ENCODE data around the gene SRSF8.
"Not testable (repeated sequence)": the region's sequence is repeated elsewhere in the genome, so short reads cannot be mapped to it uniquely, and the experiment has no call there.

The SRSF8 gene

DNA sequence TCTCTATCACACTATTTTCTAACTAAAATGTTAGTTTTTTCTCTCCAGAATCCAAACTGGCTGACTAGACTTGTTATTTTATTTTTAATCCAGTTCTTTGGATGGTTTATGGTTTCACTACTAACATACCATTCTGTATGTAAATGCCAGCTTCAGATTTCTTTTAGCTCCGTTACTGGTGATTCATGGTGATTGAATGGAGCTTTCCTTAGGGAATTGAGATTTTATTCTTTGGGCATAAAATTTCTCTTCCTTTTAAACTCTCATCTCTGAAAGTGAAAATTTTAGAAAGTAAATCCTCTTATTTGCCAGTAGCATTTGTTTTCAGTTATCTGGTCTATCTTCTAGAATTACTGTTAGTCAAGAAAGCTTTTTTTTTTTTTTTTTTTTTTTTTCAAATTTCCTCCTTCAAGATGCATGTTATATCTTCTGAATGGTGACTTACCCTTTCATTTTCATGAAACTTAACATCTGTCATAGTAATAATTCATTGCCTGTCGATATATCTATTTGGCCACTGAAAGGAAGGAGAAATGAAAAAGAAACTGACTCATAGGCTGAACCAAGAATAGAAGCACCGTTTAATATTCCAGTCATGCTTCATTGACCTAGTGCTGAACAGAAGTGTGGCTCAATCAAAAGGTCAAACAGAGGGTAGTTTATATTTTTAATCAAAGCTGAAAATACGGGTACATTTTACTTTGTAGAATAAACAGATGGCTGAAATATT lies 29.3 kb downstream of the SRSF8 start:
- DNase-seq (ENCODE audit: low read depth), result no peak

DNA sequence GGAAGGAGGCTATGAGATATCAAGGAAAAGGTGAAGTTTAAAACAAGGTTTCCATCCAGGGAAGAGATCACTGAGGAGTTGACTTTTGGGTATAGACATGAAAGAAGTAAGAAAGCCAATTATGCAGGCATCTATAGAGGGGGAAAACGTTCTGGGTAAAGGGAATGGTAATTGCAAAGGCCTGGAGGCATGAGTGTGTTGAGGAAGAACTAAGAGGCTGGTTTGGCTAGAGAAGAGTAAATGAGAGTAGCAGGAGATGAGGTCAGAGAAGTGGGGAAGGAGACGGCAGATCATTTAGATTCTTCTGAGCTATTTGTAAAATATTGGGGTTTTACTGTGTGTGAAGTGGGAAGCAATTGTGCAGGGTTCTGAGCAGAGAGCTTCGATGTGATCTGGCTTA lies 30.5 kb downstream of the SRSF8 start:
- DNase-seq (ENCODE audit: low read depth), result no peak

DNA sequence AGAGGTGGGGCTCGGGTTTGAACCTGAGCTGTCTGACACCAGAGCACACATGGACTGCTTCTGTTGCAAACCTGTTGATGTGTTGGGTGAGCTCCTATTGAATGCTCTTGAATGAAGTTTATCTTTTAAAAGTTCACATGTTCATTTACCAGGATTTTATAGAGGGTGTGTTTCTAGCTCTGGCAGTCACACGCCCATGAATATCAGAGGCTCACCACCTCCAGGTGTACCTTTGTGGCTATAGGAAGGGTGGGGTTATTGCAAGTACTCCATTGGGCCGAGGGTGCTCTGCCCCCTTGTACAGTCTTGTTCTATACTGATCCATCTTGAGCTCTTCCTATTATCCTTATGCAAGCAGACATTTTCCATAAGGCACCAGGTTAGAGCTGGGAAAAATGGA lies 32.1 kb downstream of the SRSF8 start:
- DNase-seq (ENCODE audit: low read depth), result no peak

DNA sequence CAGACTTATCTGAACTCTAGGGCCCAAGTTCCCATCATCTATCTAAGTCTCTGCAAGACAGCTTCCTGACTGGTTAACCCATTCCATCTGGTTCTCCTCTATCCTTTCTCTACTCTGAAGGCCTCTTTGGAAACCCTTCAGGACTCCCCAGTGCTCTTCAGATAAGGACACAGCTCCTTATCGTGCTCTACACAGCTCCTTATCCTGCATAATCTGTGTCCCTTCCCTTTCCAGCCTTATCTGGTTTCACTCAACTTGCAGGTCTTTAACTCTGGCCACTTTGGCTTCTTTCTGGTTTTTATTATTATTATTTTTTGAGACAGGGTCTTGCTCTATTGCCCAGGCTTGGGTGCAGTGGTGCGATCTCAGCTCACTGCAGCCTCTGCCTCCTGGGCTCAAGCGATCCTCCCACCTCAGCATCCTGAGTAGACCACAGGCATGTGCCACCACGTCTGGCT lies 33.5 kb downstream of the SRSF8 start:
- no peak for DNase-seq (ENCODE audit: low read depth)

GRCh38 chr11:95100856-95101507 lies 34.3 kb downstream of the SRSF8 start:
- no peak for DNase-seq (ENCODE audit: low read depth)

- DNase-seq (ENCODE audit: low read depth), result no peak
Measured at GRCh38 chr11:95101935-95102334, 35.2 kb downstream of the SRSF8 start.

DNA sequence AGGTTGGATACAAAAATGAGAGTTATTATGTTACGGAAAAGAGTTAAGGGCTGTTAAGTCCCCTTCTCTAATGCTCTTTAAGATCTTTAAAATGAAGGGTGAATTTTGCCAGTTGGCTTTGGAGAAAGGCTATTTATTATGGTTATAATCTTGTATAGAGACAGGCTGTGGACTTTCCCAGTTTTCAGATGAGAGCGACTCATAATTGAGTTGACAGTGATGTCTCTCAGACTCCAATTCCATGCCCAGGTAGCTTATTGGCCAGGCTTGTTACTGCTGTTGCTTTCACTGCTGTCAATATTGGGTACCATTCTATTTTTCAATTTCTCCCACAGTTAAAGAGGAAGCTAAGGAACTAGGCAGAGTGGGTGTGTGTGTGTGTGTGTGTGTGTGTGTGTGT lies 36.0 kb downstream of the SRSF8 start:
- no peak for DNase-seq (ENCODE audit: low read depth)

DNA sequence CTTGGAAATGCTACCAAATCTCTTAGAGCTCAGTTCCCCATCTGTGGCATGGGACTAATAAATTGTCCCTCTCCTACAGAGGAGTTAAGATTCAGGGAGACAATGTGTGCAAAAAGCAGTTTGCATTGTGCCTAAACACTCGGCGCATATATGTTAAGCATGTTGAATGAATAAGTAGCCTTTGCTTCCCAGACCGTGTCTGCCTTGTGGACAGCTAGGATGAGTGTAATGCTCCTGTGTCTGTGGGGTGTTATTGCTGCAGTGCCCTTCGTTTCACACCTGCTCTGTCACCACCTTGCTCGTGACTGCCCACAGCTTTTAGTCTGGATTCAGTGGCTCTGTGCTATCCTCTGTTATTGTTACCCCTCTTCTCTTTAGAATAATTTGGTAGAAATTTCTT lies 37.0 kb downstream of the SRSF8 start:
- DNase-seq (ENCODE audit: low read depth), result no peak

DNA sequence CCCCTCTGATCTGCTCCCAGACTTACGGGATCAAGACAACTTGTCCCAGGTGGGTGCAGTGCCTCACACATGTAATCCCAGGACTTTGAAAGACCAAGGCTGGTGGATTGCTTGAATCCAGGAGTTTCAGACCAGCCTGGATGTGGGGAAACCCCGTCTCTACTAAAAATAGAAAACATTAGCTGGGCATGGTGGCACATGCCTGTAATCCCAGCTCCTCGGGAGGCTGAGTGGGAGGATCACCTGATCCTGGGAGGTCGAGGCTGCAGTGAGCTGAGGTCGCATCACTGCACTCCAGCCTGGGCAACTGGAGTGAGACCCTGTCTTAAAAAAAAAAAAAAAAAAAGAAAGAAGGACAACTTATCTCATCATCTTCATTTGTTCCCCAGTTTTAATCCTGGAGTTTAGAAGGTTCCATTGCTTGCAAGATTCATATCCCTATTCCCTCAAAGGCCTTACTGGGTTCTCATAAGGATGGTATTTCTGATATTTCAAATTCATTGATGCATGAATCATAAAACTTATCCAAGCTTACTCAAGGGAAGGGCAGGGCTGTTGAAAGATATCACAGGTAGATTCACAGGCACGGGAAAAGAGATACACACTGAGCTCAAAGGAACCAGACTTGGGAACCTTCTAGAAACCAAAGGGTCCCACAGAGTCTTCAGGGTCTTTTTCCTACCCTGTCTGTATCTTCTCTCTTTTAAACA lies 37.6 kb downstream of the SRSF8 start:
- no peak for DNase-seq (ENCODE audit: low read depth)

GRCh38 chr11:95104856-95105255 lies 38.1 kb downstream of the SRSF8 start:
- no peak for DNase-seq (ENCODE audit: low read depth)

DNA sequence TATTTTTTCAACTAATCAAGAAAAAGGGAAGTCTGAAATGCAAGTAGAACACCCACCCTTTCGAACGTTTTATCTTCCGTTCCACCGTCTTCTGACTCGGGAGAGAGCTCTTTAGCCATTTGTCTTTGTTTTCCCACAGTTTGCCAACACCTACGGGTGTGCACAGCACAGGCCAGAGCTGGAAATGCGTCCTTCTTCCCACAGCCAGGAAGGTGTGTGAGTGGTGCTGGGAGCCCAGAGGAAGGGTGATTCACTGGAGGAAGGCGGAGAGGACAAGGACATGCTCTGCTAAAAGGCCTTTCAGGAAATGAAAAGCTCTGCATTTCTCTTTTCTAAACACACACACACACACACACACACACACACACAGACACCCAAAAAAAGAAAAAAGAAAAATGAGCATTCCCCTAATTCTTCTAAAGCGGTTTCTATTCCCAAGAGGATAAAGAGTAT lies 41.5 kb downstream of the SRSF8 start:
- no peak for DNase-seq (ENCODE audit: low read depth)

DNA sequence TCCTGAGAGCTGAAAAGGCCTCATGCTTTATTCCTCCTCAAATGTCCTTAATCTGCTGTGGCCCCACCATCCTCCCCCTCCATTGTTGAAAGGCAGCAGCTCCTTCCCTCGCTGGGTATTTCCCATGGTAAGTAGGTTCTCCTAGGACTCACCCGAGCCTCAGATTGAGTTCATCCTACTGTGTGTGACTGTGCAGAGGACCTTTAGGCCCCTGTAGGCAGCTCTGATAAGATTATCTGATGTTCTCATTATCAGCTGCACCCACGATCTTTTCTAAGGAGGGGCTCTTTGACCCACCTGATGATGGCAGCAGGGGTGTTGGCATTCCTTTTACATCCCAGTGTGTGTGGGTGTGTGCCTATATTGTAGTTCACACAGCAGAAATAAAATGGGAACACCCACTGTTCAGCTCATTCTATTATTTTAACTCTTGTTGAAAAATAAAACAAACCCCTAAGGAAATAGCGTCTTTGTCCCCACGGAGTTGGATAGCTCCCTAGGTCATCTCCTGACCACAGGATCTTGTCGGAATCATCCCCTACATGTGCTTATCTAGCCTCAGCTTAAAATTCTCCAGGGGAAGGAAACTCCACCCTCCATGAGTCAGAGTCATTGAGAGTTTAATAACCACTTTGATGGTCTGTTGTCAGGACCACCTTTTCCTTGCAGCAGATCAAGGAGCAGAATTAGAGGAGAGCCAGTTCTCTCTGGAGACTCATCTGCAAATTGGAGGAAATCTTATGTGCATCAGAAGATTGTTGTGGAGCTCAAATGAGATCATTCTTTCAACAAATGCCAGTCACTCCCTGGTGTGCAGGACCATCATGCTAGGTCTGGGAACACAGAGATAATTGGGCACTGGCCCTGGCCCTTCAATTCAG lies 42.2 kb downstream of the SRSF8 start:
- no peak for DNase-seq (ENCODE audit: low read depth)

- not testable (repeated sequence) for DNase-seq (ENCODE audit: low read depth)
Measured at GRCh38 chr11:95111471-95111870, 44.8 kb downstream of the SRSF8 start.

DNA sequence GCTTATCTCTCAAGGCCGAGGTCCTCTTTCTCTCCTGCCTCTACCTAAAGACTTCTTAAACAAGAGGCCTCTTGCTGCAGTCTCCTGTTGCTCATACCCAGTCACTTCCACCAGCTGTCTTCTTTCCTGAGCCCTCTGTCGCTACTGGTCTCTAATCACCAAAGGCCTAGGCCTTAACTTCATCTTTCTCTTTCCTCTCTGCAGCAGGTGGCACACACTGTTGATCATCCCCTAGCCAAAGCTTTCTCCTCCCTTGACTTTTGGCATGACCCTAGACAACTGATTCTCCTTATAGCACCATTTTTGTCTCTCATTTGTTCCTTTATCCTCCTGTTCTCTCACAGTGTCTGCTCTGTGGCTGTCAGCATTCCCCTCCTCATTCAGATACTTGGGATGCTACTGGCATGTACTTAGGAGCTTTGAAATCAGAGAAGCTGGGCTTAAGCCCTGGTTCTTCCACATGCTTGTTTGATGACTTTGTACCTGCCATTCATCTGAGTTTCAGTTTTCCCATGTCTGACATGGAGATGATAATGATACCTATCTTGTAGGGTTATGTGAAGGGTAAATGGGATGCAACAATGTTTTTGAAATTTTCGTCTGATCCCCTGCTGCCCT lies 45.3 kb downstream of the SRSF8 start:
- DNase-seq (ENCODE audit: low read depth), result no peak

DNA sequence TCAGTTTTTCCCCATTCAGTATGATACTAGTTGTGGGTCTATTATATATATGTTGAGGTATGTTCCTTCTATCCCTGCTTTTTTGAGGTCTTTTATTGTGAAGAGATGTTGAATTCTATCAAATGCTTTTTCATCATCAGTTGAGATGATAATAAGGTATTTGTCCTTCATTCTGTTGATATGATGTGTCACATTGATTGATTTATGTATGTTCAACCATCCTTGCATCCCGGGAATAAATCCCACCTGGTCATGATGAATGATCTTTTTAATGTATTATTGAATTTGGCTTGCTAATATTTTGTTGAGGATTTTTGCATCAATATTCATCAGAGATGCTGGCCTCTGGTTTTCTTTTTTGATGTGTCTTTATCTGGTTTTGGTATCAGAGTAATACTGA lies 48.9 kb downstream of the SRSF8 start:
- DNase-seq (ENCODE audit: low read depth), result no peak

DNA sequence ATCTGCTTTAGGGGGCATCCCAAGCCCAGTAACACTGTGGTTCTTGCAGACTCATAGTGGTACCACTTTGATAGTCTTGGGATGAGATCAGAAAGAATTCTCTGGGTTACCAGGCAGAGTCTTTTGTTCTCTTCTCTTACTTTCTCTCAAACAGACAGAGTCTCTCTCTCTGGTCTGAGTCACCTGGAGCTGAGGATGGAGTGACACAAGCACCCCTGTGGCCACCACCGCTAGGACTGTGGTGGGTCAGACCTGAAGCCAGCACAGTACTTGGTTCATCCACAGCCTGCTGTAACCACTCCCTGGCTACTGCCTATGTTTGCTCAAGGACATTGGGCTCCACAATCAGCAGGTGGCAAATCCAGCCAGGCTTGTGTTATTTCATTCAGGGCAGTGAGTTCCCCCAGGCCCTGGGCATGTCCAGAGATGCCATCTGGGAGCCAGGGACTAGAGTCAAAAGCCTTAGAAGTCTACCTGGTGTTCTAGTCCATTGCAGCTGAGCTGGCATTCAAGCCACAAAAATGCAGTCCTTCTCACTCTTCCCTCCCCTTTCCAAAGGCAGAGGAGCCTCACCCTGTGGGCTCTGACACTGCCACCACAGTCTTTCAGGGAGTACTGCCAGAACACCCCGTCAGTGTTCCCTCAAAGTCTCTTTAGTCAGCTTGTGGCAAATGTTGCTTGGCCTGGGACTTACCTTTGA lies 52.8 kb downstream of the SRSF8 start:
- no peak for DNase-seq (ENCODE audit: low read depth)
